Endodermal cell (in vitro differentiated cells): ENCODE measurements around the gene EFCAB8. TPM values are rescaled to one million over a fixed set of nuclear protein-coding genes. Genes with fewer than 3 reads are reported as not detected.
A peak's percentile ranks its signal among the peaks of the same experiment; 100 is the strongest.

Experiments used
- DNase-seq: peaks from one replicate; pipeline ENCODE4 v3.0.0-alpha.2; 2017
- H3K27ac ChIP-seq: 2 replicates; pipeline ENCODE4 v1.5.1; 2013; ENCODE audit warnings: mild to moderate bottlenecking, low read depth, low read length, moderate library complexity
- H3K27me3 ChIP-seq: 2 replicates; pipeline ENCODE4 v1.6.1; 2013; ENCODE audit warnings: mild to moderate bottlenecking, low read length, moderate library complexity; ENCODE audit not compliant: insufficient read depth, control insufficient read depth, poor library complexity, severe bottlenecking
- H3K36me3 ChIP-seq: 2 replicates; pipeline ENCODE4 v1.7.0; 2013; ENCODE audit warnings: mild to moderate bottlenecking, low read length, moderate library complexity; ENCODE audit not compliant: control insufficient read depth, insufficient read depth
- H3K4me1 ChIP-seq: one replicate; pipeline ENCODE4 v1.7.0; 2013; ENCODE audit warnings: low read length; ENCODE audit not compliant: control insufficient read depth, insufficient read depth
- H3K4me3 ChIP-seq: 2 replicates; pipeline ENCODE4 v1.5.1; 2013; ENCODE audit warnings: mild to moderate bottlenecking, low read length, moderate library complexity
- H3K9ac ChIP-seq: 2 replicates; pipeline ENCODE4 v1.6.1; 2013; ENCODE audit warnings: mild to moderate bottlenecking, low read length, moderate library complexity; ENCODE audit not compliant: poor library complexity, severe bottlenecking; ENCODE audit errors: extremely low read depth
- H3K9me3 ChIP-seq: 2 replicates; pipeline ENCODE4 v1.6.1; 2013; ENCODE audit warnings: mild to moderate bottlenecking, low read length, moderate library complexity; ENCODE audit not compliant: control insufficient read depth
- H3K27ac Mint-ChIP-seq: 2 replicates; pipeline ENCODE4 v1.8.0; 2020; ENCODE audit warnings: mixed read lengths
- H3K27me3 Mint-ChIP-seq: 2 replicates; pipeline ENCODE4 v1.8.0; 2021; ENCODE audit warnings: mild to moderate bottlenecking, mixed read lengths; ENCODE audit not compliant: insufficient read depth
- H3K36me3 Mint-ChIP-seq: 2 replicates; pipeline ENCODE4 v1.8.0; 2020; ENCODE audit warnings: low read depth, mixed read lengths
- H3K4me1 Mint-ChIP-seq: 2 replicates; pipeline ENCODE4 v1.8.0; 2020; ENCODE audit warnings: mixed read lengths
- H3K4me3 Mint-ChIP-seq: 2 replicates; pipeline ENCODE4 v1.8.0; 2020; ENCODE audit warnings: mild to moderate bottlenecking, moderate library complexity, mixed read lengths
- H3K9me3 Mint-ChIP-seq: 2 replicates; pipeline ENCODE4 v1.8.0; 2020; ENCODE audit warnings: mild to moderate bottlenecking, mixed read lengths
- CTCF ChIP-seq: fragments of 200-600 bp; sonication (generic); conservative IDR thresholded peaks from 2 replicates; pipeline ENCODE4 v1.5.0; 2021; ENCODE audit warnings: antibody characterized with exemption, mild to moderate bottlenecking
- WGBS, 2 experiments: methylation state at CpG; one replicate each; pipeline versions ENCODE4 v1.1.5 to v1.1.7; 2013; ENCODE audit warnings: missing lambda C conversion rate in 2 of 2, mixed read lengths in 1 of 2; ENCODE audit not compliant: insufficient coverage in 1 of 2, insufficient read length in 1 of 2; 5-methylcytosine and 5-hydroxymethylcytosine counted together
- total RNA-seq, 2 donors: library from RNA; stranded (reverse); fragmentation: NEBNext Ultra II Directional in 1 of 2; extraction: Animal tissue kit (Norgen Biotek cat#: 25700) in 1 of 2; gene quantifications; 2 replicates in 1 of 2; 3 replicates in 1 of 2; pipeline ENCODE4 v1.2.1, GENCODE V29; 2021

Gene EFCAB8
- total RNA-seq, 2 donors from 2014 or later, result 0.44 to 1.0 TPM

GRCh38 chr20:33000802-33001466 is 142.2 kb downstream of the EFCAB8 start:
- peaks cover 3% of the 10 kb centered on the region for H3K9me3 Mint-ChIP-seq

GRCh38 chr20:33002087-33002808 is 143.5 kb downstream of the EFCAB8 start:
- H3K27me3 Mint-ChIP-seq, result no peaks in the 10 kb centered on the region
- peaks cover 3% of the 10 kb centered on the region for H3K9me3 Mint-ChIP-seq
- H3K27ac ChIP-seq, result no peak overlapping the region
- WGBS, 2 experiments, result 92 to 93% methylated on average over 6 to 7 of the region's 7 CpGs
- peaks cover 5% of the 10 kb centered on the region for H3K4me1 Mint-ChIP-seq
- H3K27ac Mint-ChIP-seq, result no peak overlapping the region
- peaks cover 3% of the 10 kb centered on the region for H3K4me1 ChIP-seq
- no peaks in the 10 kb centered on the region for H3K36me3 ChIP-seq
- peak; percentile 52 for TF ChIP-seq CTCF
- H3K27me3 ChIP-seq, result no peaks in the 10 kb centered on the region
- DNase-seq, result no peak
- H3K4me3 ChIP-seq, result no peak overlapping the region
- no peak overlapping the region for H3K9ac ChIP-seq
- H3K9me3 ChIP-seq, result peaks cover 5% of the 10 kb centered on the region
- H3K36me3 Mint-ChIP-seq, result no peaks in the 10 kb centered on the region
- no peak overlapping the region for H3K4me3 Mint-ChIP-seq

More at GRCh38 chr20:33000802-33001466, 142.2 kb downstream of the EFCAB8 start:
- Histone ChIP-seq H3K4me3 (no peak overlapping the region), H3K4me1 (peaks cover 3% of the 10 kb centered on the region), H3K27me3 (no peaks in the 10 kb centered on the region), H3K9ac (no peak overlapping the region), H3K9me3 (peaks cover 5% of the 10 kb centered on the region), H3K36me3 (no peaks in the 10 kb centered on the region), H3K27ac (no peak overlapping the region)
- Mint-ChIP-seq H3K27ac (no peak overlapping the region), H3K36me3 (no peaks in the 10 kb centered on the region), H3K27me3 (no peaks in the 10 kb centered on the region), H3K4me1 (peaks cover 5% of the 10 kb centered on the region), H3K4me3 (no peak overlapping the region)
- DNase-seq, result peak; percentile 67
- WGBS, 2 experiments, result 88 to 89% methylated on average over 4 to 9 of the region's 9 CpGs
- TF ChIP-seq CTCF, result no peak

GRCh38 chr20:33004141-33004751 is 145.5 kb downstream of the EFCAB8 start, which contains the start of gene SUN5:
Gene SUN5, minus strand, starts transcription at chr20:33004433. Its CDS starts 93 bp downstream, at chr20:33004340.
- Mint-ChIP-seq H3K4me1 (peaks cover 9% of the 10 kb centered on the region), H3K9me3 (peaks cover 3% of the 10 kb centered on the region), H3K27me3 (no peaks in the 10 kb centered on the region), H3K36me3 (no peaks in the 10 kb centered on the region), H3K27ac (no peak within 1 kb of the TSS), H3K4me3 (no peak within 1 kb of the TSS)
- Histone ChIP-seq H3K4me3 (no peak within 1 kb of the TSS), H3K9ac (no peak within 1 kb of the TSS), H3K4me1 (peaks cover 3% of the 10 kb centered on the region), H3K36me3 (no peaks in the 10 kb centered on the region), H3K27ac (no peak within 1 kb of the TSS), H3K9me3 (peaks cover 5% of the 10 kb centered on the region), H3K27me3 (no peaks in the 10 kb centered on the region)
- no peak for TF ChIP-seq CTCF
- 85 to 92% methylated on average over 4 to 6 of the region's 6 CpGs for WGBS, 2 experiments
- no peak for DNase-seq
